ENCODE measurements around the gene TBCEL. TPM values are rescaled to one million over a fixed set of nuclear protein-coding genes. Genes with fewer than 3 reads are reported as not detected.

Gene TBCEL
- 8.2 and 9.2 TPM in 2 replicates for total RNA-seq

- H3K4me3 Mint-ChIP-seq (ENCODE audit: low read depth): peak within 1 kb of the TSS; percentile 81
Observed at GRCh38 chr11:121023848-121024751, at the start of gene TBCEL. TBCEL (plus strand) TSS chr11:121024102; CDS start chr11:121045691, 21,589 bp downstream.

GRCh38 chr11:120974466-120974865 is 49.4 kb upstream of the TBCEL start:
- Mint-ChIP-seq H3K4me3 (ENCODE audit: low read depth) (no peak overlapping the region), H3K9me3 (no peaks in the 10 kb centered on the region), H3K4me1 (ENCODE audit: low read depth) (no peaks in the 10 kb centered on the region), H3K36me3 (ENCODE audit: low read depth) (no peaks in the 10 kb centered on the region), H3K27me3 (ENCODE audit: low read depth) (peaks cover 25% of the 10 kb centered on the region), H3K27ac (no peak overlapping the region)
- intact Hi-C loops (cut with micrococcal nuclease): no loop called here
- no peak for DNase-seq (ENCODE audit: low spot score)

More at GRCh38 chr11:121023848-121024751, at the start of gene TBCEL:
- intact Hi-C loops (cut with micrococcal nuclease): no loop called here
- Mint-ChIP-seq H3K9me3 (no peaks in the 10 kb centered on the region), H3K27me3 (ENCODE audit: low read depth) (peaks cover 4% of the 10 kb centered on the region), H3K36me3 (ENCODE audit: low read depth) (peaks cover 3% of the 10 kb centered on the region), H3K4me1 (ENCODE audit: low read depth) (peaks cover 15% of the 10 kb centered on the region), H3K27ac (peak within 1 kb of the TSS; percentile 62)
- peak; percentile 78 for DNase-seq (ENCODE audit: low spot score)

GRCh38 chr11:120974965-120975364 is 48.9 kb upstream of the TBCEL start:
- Mint-ChIP-seq H3K27ac (no peak overlapping the region), H3K36me3 (ENCODE audit: low read depth) (no peaks in the 10 kb centered on the region), H3K4me3 (ENCODE audit: low read depth) (no peak overlapping the region), H3K4me1 (ENCODE audit: low read depth) (no peaks in the 10 kb centered on the region), H3K27me3 (ENCODE audit: low read depth) (peaks cover 26% of the 10 kb centered on the region), H3K9me3 (no peaks in the 10 kb centered on the region)
- intact Hi-C loops (cut with micrococcal nuclease): no loop called here
- no peak for DNase-seq (ENCODE audit: low spot score)

- Mint-ChIP-seq H3K9me3 (no peaks in the 10 kb centered on the region), H3K4me1 (ENCODE audit: low read depth) (no peaks in the 10 kb centered on the region), H3K27me3 (ENCODE audit: low read depth) (peaks cover 36% of the 10 kb centered on the region), H3K36me3 (ENCODE audit: low read depth) (no peaks in the 10 kb centered on the region), H3K27ac (no peak overlapping the region), H3K4me3 (ENCODE audit: low read depth) (no peak overlapping the region)
- DNase-seq (ENCODE audit: low spot score): no peak
- intact Hi-C loops (cut with micrococcal nuclease): no loop called here
Observed at GRCh38 chr11:120977266-120978137, 46.4 kb upstream of the TBCEL start.

- Mint-ChIP-seq H3K27ac (no peak overlapping the region), H3K27me3 (ENCODE audit: low read depth) (peaks cover 44% of the 10 kb centered on the region), H3K4me3 (ENCODE audit: low read depth) (no peak overlapping the region), H3K9me3 (no peaks in the 10 kb centered on the region), H3K36me3 (ENCODE audit: low read depth) (no peaks in the 10 kb centered on the region), H3K4me1 (ENCODE audit: low read depth) (no peaks in the 10 kb centered on the region)
- intact Hi-C loops (cut with micrococcal nuclease): no loop called here
- DNase-seq (ENCODE audit: low spot score): no peak
Observed at GRCh38 chr11:120978701-120979100, 45.2 kb upstream of the TBCEL start.

GRCh38 chr11:120985718-120986569 is 38.0 kb upstream of the TBCEL start:
- Mint-ChIP-seq H3K9me3 (no peaks in the 10 kb centered on the region), H3K4me1 (ENCODE audit: low read depth) (peaks cover 5% of the 10 kb centered on the region), H3K27ac (no peak overlapping the region), H3K36me3 (ENCODE audit: low read depth) (no peaks in the 10 kb centered on the region), H3K27me3 (ENCODE audit: low read depth) (peaks cover 57% of the 10 kb centered on the region), H3K4me3 (ENCODE audit: low read depth) (peak overlapping the region; percentile 50)
- intact Hi-C loops (cut with micrococcal nuclease): no loop called here
- DNase-seq (ENCODE audit: low spot score): peak; percentile 30

GRCh38 chr11:120988603-120989002 is 35.3 kb upstream of the TBCEL start:
- no peak for DNase-seq (ENCODE audit: low spot score)
- intact Hi-C loops (cut with micrococcal nuclease): no loop called here
- H3K36me3 Mint-ChIP-seq (ENCODE audit: low read depth): no peaks in the 10 kb centered on the region
- H3K4me3 Mint-ChIP-seq (ENCODE audit: low read depth): no peak overlapping the region
- H3K9me3 Mint-ChIP-seq: no peaks in the 10 kb centered on the region
- H3K27me3 Mint-ChIP-seq (ENCODE audit: low read depth): peaks cover 43% of the 10 kb centered on the region
- no peak overlapping the region for H3K27ac Mint-ChIP-seq
- peaks cover 5% of the 10 kb centered on the region for H3K4me1 Mint-ChIP-seq (ENCODE audit: low read depth)

GRCh38 chr11:120991830-120992686 is 31.8 kb upstream of the TBCEL start:
- DNase-seq (ENCODE audit: low spot score): no peak
- intact Hi-C loops (cut with micrococcal nuclease): no loop called here
- no peaks in the 10 kb centered on the region for H3K9me3 Mint-ChIP-seq
- H3K4me3 Mint-ChIP-seq (ENCODE audit: low read depth): no peak overlapping the region
- H3K36me3 Mint-ChIP-seq (ENCODE audit: low read depth): no peaks in the 10 kb centered on the region
- no peak overlapping the region for H3K27ac Mint-ChIP-seq
- H3K27me3 Mint-ChIP-seq (ENCODE audit: low read depth): peaks cover 28% of the 10 kb centered on the region
- H3K4me1 Mint-ChIP-seq (ENCODE audit: low read depth): peaks cover 3% of the 10 kb centered on the region

- no peak for DNase-seq (ENCODE audit: low spot score)
- H3K9me3 Mint-ChIP-seq: no peaks in the 10 kb centered on the region
- peaks cover 3% of the 10 kb centered on the region for H3K4me1 Mint-ChIP-seq (ENCODE audit: low read depth)
- H3K27me3 Mint-ChIP-seq (ENCODE audit: low read depth): peaks cover 20% of the 10 kb centered on the region
- no peak overlapping the region for H3K27ac Mint-ChIP-seq
- intact Hi-C loops (cut with micrococcal nuclease): no loop called here
- H3K4me3 Mint-ChIP-seq (ENCODE audit: low read depth): no peak overlapping the region
- no peaks in the 10 kb centered on the region for H3K36me3 Mint-ChIP-seq (ENCODE audit: low read depth)
Observed at GRCh38 chr11:120994091-120994859, 29.6 kb upstream of the TBCEL start.

- H3K4me3 Mint-ChIP-seq (ENCODE audit: low read depth): no peak overlapping the region
- intact Hi-C loops (cut with micrococcal nuclease): no loop called here
- H3K9me3 Mint-ChIP-seq: no peaks in the 10 kb centered on the region
- DNase-seq (ENCODE audit: low spot score): no peak
- H3K27ac Mint-ChIP-seq: no peak overlapping the region
- H3K4me1 Mint-ChIP-seq (ENCODE audit: low read depth): peaks cover 3% of the 10 kb centered on the region
- no peaks in the 10 kb centered on the region for H3K36me3 Mint-ChIP-seq (ENCODE audit: low read depth)
- peaks cover 16% of the 10 kb centered on the region for H3K27me3 Mint-ChIP-seq (ENCODE audit: low read depth)
Observed at GRCh38 chr11:120995184-120995583, 28.7 kb upstream of the TBCEL start.

- Mint-ChIP-seq H3K27me3 (ENCODE audit: low read depth) (peaks cover 14% of the 10 kb centered on the region), H3K4me1 (ENCODE audit: low read depth) (peaks cover 3% of the 10 kb centered on the region), H3K36me3 (ENCODE audit: low read depth) (no peaks in the 10 kb centered on the region)
Observed at GRCh38 chr11:120996973-120997372, 26.9 kb upstream of the TBCEL start.

More at GRCh38 chr11:120996973-120997372, 26.9 kb upstream of the TBCEL start:
- Mint-ChIP-seq H3K4me3 (ENCODE audit: low read depth) (no peak overlapping the region), H3K27ac (no peak overlapping the region), H3K9me3 (no peaks in the 10 kb centered on the region)
- DNase-seq (ENCODE audit: low spot score): no peak
- intact Hi-C loops (cut with micrococcal nuclease): no loop called here

Data from activated T-helper 2 cell treated with anti-CD3 and anti-CD28 coated beads, Interferon-gamma antibody, Interleukin-2, Interleukin-4, amounts not matched to agents 10 μg/mL and 5 μg/mL and 100 μg/mL, durations not matched to agents 14 hours and 24 hours and 36 hours (primary cell).